ENCODE data around the gene PTGIR.
A peak's percentile ranks its signal among the peaks of the same experiment; 100 is the strongest.
"Not testable (repeated sequence)": the region's sequence is repeated elsewhere in the genome, so short reads cannot be mapped to it uniquely, and the experiment has no call there.

Gene PTGIR

DNA sequence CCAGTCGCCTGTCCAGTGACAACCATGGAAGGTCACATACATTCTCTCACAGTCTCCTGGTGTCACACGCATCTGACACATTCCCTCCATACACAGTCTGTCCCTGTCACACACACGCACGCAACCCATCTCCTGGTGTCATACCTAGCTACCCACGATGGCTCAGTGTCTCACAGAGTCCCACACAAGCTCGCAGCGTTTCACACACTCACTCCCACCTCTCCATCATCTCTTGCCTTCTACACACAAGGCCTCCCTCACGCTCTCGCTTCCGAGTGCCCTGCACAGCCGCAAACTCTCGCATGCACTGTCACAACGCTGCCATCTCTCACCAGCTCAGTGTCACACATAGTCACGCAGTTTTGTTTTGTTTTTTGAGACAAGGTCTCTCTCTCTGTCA, 12.3 kb upstream of the PTGIR start:
- DNase-seq (ENCODE audit: low spot score), result no peak

DNA sequence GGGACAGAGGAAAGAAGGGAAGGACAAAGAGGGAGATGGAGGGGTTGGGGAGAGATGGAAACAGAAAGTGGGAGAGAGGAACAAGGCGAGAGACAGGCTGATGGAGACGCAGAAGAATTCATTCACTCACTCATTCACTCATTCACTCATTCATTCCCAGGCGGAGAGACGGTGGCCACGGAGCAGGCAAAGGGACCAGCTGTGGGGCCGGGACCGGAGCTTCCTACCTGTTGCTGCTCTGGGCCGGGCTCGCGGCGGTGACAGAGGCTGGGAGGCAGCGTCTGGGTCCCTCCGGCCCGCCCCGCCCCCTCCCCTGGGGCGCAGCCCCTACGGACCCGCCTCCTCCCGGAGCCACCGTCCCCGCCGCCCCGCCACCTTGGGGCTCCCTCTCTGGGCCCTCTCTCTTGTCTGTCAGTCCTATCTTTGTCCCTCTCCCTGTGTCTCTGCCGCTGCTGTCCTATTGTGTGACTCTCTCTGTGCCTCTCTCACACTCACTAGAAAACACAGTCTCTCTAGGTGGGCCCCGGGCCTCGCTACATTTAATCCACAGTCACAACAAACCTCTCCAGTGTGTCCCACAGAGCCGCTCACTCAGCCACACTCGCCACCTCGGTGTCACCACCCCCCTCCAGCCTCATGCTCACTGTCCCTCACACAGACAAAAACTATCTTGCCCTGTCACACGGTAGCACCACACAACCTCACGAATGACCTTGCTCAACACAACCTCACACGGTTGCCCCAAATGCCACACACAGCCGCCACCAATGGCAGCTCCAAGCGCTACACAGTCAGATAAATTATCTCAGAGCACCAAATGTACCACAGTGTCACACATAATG, 11.3 kb upstream of the PTGIR start, which contains the start of gene GNG8:
TSS of gene GNG8 (minus strand) at position 283 of the 842 bp plus-strand sequence. CDS start 1,520 bp downstream, outside the sequence.
- no peak for DNase-seq (ENCODE audit: low spot score)

DNA sequence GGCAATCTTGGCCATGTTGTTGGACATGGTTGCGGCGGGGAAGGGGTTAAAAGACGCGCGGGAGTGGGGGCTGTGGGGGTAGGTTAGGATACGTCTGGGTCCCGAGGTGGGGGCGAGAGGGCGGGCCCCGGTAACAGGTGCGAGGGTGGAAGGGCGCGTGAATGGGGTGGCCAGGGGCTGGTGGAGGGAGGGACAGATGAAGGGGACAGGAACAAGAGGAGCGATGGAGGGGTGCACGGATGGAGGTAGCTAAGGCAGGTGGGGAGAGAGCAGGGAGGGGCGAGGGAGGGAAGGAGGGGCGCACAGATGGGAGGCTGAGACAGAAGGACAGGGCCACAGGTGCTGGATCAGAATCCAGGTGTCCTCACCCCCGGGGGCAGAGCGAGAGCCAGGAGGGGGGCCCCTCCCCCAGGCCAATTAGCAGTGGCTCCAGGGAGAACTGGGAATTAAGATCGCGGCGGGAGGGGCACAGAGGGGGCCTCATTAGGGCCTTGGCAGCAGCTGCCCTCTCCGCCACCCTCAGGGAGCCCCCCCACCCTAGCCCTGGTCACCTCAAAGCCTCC, 9.8 kb upstream of the PTGIR start:
- DNase-seq (ENCODE audit: low spot score), result no peak

DNA sequence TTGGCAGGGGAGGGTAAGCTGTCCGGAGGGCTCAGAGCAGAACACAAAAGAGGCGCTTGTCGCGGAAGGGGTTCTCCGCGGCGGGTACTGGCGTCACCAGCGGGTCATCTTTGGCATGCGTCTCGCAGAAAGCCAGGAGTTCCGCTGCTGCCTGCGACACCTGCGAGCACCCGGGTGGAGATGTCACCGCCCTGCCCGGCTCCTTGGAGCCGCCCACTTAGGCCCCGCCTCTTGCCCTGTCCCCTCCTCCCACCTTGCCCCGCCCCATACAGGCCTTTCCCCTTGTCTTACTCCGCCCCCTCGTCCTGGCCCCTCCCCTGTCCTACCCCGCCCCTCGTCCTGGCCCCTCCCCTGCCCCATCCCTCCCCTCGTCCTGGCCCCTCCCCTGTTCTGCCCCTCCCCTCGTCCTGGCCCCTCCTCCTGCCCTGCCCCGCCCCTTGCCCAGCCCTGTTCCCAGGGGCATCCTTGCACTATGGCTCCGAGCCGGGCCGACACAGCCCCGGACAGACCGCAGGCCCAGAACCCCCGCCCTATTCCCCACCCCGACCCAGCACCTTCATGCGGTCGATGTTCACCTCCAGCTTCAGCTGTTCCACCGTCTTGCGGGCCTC, 9.3 kb upstream of the PTGIR start:
- DNase-seq (ENCODE audit: low spot score), result no peak

DNA sequence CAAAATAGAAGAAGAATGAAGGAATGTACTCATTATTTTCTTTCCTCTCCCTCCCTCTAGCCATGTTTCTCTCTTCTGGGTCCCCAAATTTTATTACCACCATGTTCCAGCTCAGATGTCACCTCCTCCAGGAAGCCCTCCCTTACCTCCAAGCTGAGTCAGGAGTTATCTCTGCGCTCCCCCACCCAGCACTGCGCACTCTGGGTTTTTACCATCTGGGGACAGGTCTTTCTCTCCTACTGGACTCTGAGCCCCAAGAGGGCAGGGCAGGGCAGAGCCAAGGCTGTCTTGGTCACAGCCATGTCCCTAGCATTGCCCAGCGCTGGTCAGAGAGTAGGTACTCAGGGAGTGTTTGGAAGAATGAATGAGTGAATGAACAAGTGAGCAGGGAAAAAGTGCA, 8.2 kb upstream of the PTGIR start:
- DNase-seq (ENCODE audit: low spot score), result no peak

DNA sequence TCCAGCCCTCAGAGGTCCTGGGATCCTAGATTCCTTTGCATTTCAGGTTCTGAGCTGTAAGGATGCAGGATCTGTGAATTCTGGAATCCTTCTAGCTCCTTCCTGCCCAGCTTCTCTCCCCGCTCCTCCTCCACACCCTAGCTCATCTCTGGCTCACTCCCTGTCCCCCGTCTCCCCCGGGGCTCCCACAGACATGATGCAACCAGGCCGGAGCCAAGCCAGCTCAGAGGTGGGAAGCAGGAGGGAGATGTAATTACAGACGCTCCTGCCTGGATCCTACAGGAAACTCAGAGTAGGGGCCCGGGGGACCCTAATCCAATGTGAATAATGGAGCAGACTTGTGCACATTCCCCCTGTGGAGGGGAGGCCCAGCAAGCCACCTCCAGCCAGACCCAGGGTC, 6.6 kb upstream of the PTGIR start:
- DNase-seq (ENCODE audit: low spot score), result no peak

DNA sequence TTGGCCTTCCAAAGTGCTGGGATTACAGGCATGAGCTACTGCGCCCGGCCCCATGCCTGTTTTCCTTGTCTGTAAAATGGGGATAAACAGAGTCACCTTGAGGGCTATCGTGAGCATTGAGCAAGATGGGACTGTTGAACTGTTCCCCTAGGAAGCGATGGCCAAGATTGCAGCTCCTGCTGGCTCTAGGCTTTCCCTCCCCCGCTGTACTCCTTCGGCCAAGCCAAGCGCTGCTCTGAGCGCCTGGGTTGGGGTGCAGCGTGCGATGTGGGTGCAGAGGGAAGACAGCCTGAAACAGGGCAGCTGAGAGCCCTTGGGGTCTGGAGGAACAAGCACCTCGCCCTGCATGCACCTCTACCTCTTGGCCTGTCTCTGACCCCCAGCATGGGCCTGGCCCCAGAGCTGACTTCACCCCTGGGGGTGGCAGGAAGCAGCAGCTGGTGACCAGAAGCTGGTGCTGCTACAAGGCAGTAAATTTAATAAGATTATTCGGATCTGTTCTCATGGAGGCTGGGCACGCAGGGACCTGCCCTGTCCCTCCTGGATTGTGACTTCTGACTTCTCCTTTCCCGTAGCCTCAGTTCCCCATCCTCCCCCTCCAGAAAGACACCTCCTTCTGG, 5.8 kb upstream of the PTGIR start:
- DNase-seq (ENCODE audit: low spot score), result no peak

DNA sequence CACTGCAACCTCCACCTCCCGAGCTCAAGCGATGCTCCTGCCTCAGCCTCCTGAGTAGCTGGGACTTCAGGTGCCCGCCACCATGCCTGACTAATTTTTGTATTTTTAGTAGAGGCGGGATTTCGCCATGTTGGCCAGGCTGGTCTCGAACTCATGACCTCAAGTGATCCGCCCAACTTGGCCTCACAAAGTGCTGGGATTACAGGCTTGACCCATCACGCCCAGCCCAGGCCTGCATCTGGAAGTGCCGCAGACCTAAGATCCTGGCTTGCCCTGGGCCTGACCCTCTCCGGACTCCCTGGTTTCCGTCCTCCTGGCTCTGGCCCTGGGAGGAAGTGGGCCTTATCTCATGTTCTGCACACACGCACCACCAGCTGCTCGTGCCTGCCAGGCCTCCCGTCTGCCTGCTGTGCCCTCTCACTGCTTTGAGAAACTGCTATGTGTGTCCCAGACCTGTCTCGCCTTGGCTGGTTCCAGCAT, 4.7 kb upstream of the PTGIR start:
- no peak for DNase-seq (ENCODE audit: low spot score)

DNA sequence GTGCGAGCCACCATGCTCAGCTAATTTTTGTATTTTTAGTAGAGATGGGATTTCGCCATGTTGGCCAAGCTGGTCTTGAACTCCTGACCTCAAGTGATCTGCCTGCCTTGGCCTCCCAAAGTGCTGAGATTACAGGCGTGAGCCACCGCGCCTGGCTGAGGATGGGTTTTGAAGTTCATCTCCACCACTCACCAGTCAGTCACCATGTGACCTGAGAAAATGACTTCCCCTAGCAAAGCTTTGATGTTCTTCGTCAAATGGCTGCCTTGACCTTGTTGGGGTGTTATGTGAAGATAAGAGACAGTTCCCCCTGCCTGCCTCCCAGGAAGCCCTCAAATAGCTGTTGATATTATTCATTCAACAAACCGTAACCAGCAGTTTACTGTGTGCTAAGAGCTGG, 4.1 kb upstream of the PTGIR start:
- not testable (repeated sequence) for DNase-seq (ENCODE audit: low spot score)

DNA sequence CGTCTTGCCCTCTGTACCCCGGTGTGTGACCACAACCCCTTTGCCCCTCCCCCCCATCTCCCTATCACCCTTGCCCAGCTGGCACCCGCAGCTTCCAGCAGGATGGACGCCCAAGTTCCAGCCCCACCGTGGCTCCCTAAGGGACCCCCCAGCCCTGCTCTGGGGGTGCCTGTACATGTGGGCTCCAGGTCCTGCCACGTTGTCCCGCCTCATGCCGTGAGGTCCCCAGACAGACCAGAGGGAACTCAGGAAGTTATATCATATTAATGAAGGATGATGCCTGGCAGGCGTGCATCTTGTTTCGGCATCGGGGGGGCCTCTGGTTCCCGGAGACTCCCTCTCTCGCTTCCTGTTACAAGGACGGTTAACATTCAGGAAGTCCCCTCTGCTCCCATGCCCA, 1.6 kb upstream of the PTGIR start:
- DNase-seq (ENCODE audit: low spot score), result no peak

DNA sequence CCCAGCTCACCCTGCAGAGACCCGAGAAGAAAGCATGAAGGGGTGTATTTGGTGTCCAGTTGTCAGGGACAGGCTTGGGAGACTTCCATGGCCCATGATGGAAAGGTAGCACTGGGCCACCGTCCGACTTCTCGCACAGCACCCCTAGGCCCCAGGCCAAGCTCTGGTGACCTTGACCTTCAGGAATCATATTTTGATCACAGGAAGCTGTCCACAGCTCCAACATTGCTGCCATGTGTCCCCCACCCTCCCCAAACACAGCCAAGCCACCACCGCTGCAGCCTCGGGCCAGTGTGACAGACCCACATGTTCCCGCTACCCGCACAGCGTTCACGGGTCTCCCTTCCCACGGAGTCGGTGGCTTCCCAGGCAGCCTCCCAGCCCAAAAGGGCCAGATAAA, 842 bp upstream of the PTGIR start:
- DNase-seq (ENCODE audit: low spot score), result no peak

DNA sequence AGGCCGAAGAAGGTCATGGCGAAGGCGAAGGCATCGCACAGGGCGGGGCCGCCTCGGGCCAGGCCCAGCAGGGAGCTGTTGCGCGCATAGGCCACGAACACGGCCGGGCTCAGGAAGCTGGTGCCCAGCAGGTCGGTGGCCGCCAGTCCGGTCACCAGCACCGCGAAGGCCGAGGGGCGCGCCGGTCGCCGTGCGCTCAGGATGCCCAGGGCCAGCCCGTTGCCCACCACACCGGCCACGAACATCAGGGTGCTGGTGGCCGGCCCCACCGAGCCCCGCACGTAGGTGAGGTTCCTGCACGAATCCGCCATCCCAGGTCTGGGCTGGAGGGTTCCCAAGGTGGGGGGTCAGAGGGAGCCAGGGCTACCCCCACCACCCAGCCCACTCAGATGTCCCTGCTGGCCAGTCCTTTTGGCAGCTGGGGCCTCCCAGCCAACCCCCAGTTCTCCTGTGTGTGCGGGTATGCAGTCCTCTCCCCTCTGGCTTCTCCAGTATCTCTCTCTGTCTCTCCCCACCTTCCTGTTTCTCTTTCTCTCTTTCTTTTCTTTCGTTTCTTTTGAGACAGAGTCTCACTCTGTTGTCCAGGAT, 880 bp downstream of the PTGIR start:
- DNase-seq (ENCODE audit: low spot score), result no peak

DNA sequence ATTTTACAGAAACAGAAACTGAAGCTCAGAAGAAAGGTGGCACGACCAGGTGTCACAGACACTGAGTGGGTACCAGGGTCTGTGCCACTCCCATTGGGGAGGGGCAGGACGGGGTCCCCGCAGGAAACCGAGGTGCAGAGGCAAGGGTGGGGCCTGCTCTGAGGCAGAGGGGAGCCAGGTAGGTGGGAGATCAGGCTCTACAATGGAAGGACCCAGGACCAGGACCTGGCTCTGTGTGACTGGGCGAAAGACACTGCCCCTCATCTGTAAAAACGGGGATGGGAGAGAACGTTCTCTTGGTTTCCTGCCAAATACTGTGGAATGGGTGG, 2.8 kb downstream of the PTGIR start:
- DNase-seq (ENCODE audit: low spot score), result no peak

DNA sequence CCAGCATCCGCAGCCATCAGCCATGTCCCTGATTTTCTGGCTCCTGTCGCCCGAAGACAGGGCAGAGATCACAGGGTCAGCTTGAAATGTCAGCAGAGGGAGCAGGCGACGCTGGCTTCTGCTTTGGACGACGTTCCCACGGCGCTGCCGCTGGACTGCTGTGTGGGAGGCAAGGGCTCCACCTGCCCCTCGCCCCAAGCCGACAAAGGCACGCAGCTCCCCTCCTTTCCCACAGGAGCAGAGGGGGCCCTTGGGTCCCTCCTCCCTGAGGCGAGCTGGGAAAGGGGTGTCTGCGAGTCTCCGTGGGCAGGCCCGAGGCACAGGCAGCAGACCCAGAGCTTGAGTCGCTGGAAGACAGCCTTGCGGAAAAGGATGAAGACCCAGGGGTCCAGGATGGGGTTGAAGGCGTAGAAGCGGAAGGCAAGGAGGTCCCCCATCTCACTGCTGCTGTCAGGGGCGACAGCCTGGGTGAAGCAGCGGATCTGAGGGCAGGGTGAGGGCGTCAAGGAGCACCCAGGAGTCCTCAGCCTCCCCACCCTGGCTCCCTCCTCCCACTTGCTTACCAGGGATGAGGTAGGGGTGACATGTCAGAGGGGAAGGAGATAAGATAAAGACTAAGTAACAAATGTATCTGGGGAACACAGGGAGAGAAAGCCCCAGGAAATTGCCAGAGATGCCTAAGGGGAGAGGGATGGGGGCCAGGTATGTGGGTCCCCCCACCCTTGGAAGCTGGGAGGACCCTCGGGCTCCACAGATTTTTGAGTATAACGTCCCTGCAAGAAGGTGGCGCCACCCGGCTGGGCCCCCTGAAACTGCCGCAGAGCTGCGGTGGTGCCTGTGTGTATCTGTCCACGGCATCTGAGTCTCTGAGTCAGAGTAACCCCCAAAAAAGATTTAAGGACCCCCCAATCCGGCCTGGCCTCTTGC, 3.4 kb downstream of the PTGIR start:
- no peak for DNase-seq (ENCODE audit: low spot score)

DNA sequence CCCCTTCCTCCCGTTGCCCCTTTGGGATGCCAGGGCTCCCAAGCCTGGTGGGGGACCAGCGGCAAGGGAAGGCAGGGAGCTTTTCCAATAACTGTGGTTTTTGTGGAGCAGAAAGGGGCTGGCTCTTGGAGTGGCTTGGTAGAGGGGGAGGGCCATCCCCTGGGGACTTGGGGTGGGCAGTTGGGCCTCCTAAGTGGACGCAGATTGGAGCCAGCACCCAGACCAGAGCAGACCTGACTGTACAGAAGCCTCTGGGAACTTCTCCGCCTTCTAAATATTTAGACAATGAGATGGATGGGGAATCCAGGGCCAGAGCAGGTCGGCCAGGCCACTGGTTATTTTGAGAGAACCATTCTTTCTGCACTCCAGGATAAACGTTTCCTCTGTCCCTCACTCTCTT, 4.2 kb downstream of the PTGIR start:
- no peak for DNase-seq (ENCODE audit: low spot score)

DNA sequence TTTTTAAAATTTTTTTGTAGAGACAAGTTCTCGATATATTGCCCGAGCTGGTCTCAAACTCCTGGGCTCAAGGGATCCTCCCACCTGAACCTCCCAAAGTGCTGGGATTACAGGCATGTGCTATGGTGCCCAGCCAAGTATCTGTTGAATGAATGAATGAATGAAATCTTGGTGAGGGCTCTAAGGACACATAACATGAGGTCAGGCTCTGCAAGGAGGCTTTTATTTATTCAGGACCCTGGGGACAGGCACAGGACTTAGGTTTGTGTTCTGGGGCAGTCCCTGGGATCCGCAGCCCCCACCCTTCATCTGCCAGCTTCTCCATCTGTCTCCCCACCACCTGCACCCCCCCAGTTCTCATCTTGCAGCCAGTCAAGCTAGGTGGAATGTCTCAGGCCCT, 4.6 kb downstream of the PTGIR start:
- no peak for DNase-seq (ENCODE audit: low spot score)

DNA sequence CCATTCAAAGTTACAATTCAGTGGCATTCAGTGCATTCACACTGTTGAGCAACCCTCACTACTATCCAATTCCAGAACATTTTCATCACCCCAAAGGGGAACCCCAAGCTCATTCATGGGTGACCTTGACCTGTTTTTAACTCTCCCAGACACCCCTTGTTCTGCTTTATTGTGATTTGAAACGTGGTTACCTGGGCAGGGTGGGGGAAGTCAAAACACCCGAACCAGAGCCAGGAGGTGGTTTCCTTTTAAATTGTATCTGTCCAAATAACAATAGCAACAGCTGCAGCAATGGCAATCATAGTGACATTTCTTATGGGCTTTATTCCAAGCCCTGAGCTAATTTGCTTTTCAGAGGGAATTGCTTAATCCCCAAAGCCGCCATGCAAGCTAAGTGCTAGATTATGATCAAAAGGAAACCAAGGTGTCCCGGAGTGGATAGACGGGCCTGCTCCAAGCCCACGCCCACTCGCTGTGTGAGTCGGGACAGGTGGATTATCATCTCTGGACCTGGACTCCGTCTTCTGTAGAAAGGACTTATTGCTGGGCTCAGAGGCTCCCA, 6.1 kb downstream of the PTGIR start:
- no peak for DNase-seq (ENCODE audit: low spot score)

DNA sequence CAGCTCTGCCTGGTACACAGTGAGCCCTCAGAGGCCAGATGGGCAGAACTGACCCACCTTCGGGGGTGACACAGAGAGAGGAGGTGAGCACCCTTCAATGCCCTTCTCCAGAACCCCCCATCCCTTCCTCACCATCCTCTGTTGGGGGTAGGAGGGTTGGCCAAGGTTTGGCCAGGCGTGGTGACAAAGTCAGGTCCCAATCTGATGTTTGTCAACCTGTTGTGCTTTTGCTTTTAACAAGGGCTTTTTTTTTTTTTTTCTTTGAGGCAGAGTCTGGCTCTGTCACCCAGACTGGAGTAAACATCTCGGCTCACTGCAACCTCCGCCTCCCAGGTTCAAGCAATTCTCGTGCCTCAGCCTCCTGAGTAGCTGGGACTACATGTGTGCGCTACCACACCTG, 7.3 kb downstream of the PTGIR start:
- DNase-seq (ENCODE audit: low spot score), result no peak

DNA sequence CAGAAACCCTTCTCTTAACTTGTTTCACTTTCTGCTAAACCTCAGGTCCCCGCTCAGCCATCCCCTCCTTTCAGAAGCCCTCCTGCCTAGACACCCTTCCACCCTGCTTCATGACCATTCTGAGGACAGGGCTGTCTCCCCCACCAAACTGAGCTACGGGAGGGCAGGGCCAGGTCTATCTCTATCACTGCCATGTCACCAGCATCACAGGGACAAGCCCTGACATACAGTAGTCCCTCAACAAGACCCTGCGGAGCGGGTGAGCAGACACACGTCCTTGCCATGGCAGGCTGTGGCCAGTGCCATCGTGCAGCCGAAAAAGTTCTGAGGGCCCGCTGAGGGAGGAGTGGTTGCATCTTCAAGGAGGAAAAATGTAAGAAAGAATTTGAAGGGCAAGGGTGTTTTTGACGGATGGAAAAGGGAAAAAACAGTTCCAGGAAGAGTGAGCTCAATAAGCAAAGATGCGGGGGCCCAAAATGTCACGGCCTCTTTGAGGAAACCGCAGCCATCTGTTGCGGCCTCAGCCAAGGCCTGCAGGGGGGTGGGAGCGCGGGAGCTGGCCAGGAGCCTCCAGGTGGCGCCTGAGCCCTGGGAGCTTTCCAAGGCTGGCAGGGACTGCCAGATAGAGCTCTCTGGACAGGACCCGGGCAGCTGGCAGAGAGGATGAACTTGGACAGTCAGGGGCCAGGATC, 8.1 kb downstream of the PTGIR start:
- peak; percentile 94 for DNase-seq (ENCODE audit: low spot score)

DNA sequence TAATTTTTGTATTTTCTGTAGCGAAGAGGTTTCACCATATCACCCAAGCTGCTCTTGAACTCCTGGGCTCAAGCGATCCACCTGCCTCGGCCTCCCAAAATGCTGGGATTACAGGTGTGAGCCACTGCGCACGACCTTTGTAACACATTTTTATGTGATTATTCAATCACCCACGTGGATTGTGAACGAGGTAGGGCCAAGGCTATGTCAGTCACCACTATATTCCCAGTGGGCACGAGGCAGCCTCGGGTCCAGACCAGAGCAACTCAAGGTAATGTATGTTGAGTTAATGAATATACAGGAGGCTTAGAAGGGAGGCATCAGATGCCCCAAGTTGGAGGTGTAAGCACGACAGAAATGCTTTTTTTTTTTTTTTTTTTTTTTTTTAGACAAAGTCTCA, 8.9 kb downstream of the PTGIR start:
- no peak for DNase-seq (ENCODE audit: low spot score)
